Stimulated activated CD4-positive, alpha-beta T cell treated with anti-CD3 and anti-CD28 coated beads, Interleukin-4, amount 100 ng/mL, for 48 hours (primary cell): ENCODE measurements around the gene FUNDC2.
"Not testable (repeated sequence)": the region's sequence is repeated elsewhere in the genome, so short reads cannot be mapped to it uniquely, and the experiment has no call there.

Source experiments
- DNase-seq, 2 donors: peaks; one replicate each; pipeline ENCODE4 v3.0.0-alpha.2; 2020; ENCODE audit warnings: low read depth in 2 of 2

The FUNDC2 gene

GRCh38 chrX:155026727-155027508, at the start of gene FUNDC2:
Gene FUNDC2, plus strand, starts transcription at chrX:155026844. Its CDS starts 95 bp downstream, at chrX:155026939.
- peak; percentile 82 to 84 for DNase-seq

- DNase-seq: no peak
These were observed 47.0 kb upstream of the FUNDC2 start for GRCh38 chrX:154979629-154980028.

- DNase-seq: peak; percentile 57
These were observed 46.1 kb upstream of the FUNDC2 start for GRCh38 chrX:154980330-154981115.

GRCh38 chrX:154981116-154981411, 45.6 kb upstream of the FUNDC2 start:
- no peak for DNase-seq

- DNase-seq: no peak
These were observed 39.6 kb upstream of the FUNDC2 start for GRCh38 chrX:154986826-154987575.

- DNase-seq: no peak
These were observed 38.7 kb upstream of the FUNDC2 start for GRCh38 chrX:154987940-154988339.

GRCh38 chrX:154988719-154989118, 37.9 kb upstream of the FUNDC2 start:
- no peak for DNase-seq

- no peak for DNase-seq
These were observed 36.1 kb upstream of the FUNDC2 start for GRCh38 chrX:154990496-154990895.

GRCh38 chrX:154991039-154991438, 35.6 kb upstream of the FUNDC2 start:
- DNase-seq: peak in 1 of 2 donors; percentile 40

- no peak for DNase-seq
These were observed 35.2 kb upstream of the FUNDC2 start for GRCh38 chrX:154991476-154991875.

- DNase-seq: no peak
These were observed 28.3 kb upstream of the FUNDC2 start for GRCh38 chrX:154998204-154998880.

GRCh38 chrX:155000841-155001240, 25.8 kb upstream of the FUNDC2 start:
- DNase-seq: no peak

- no peak for DNase-seq
These were observed 24.8 kb upstream of the FUNDC2 start for GRCh38 chrX:155001873-155002272.

GRCh38 chrX:155005190-155005589, 21.5 kb upstream of the FUNDC2 start:
- DNase-seq: no peak

- not testable (repeated sequence) for DNase-seq
These were observed 20.3 kb upstream of the FUNDC2 start for GRCh38 chrX:155006379-155006778.

- not testable (repeated sequence) for DNase-seq
These were observed 19.6 kb upstream of the FUNDC2 start for GRCh38 chrX:155006913-155007671.

GRCh38 chrX:155008578-155008977, 18.1 kb upstream of the FUNDC2 start:
- DNase-seq: not testable (repeated sequence)

GRCh38 chrX:155009994-155010472, 16.6 kb upstream of the FUNDC2 start:
- DNase-seq: no peak

- DNase-seq: no peak
These were observed 6.1 kb upstream of the FUNDC2 start for GRCh38 chrX:155020591-155020990.

- no peak for DNase-seq
These were observed 4.1 kb upstream of the FUNDC2 start, which contains the start of gene F8 for GRCh38 chrX:155022585-155022984. Gene F8, minus strand, starts transcription at chrX:155022723. Its CDS starts 171 bp downstream, at chrX:155022552.
